CD4-positive, alpha-beta T cell treated with Interleukin-10 for 1 hour (primary cell): ENCODE measurements around the gene WBP2NL.

Source experiments
- DNase-seq: peaks from one replicate; pipeline ENCODE4 v3.0.0-alpha.2; 2020

The WBP2NL gene

DNA sequence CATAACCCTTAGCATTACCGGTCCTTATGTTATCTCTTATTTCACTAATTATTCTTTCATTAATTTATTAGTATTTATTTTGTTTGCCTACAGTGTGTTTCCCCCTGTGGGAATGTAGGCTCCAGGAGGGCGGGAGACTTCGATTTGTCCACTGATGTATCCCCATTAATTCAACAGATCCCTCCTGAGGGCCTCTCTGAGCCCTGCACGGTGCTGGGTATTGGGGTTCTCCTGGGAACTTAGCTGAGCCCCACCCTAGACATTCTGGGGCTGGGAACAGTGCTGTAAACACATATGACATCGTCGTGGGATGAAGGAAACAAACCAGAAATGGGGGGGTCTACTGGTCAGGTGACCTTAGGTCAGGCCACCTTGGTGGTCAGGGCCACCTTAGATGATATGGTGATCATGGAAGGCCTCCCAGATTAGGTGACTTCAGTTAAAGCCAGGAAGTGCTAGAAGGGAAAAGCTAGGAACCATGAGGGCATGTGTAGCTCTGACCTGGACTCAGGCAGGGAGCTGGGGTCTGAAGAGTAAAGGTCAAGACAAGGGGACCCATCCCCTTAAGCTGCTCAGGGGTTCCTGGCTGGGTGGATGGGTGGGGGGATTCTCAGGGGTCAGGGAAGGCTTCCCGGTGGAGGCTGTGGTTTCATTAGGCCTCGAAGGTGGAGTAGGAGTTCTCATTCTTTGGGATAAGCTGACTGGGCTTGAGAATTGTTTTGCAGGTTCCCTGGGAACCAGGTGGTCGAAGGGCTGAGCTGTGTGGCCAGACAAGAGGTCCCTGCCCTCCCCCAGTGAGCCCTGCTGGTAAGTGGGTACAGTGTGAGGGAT is 76.5 kb downstream of the WBP2NL start:
- DNase-seq: no peak

DNA sequence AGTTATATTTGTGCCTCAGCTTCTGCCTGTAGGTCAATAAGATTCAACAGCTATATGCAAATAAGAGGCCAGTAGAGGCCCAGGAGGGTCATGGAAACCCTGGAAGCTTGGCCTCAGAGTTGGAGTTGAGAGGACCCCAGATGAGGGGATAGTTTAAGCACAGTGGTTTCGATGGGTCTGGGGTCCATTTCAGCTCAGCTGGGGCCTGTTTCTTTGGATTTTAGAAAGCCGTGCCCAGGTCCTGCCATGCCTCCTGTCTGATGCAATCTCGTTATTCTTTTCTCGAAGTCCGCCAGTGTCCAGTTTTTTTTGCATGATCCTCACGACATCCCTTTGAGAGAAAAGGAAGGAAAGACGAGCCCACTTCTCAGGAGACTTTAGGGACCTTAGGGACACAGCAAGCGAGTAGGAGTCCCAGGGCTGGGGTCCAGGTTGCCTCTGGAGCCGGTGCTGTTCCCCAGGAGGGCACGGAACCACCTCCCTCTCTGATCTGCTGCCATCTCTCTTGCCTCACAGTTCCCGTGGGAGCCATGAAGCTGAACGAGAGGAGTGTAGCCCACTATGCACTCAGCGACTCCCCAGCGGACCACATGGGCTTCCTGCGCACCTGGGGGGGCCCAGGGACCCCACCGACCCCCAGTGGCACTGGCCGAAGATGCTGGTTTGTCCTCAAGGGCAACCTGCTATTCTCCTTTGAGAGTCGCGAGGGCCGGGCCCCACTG is 78.3 kb downstream of the WBP2NL start:
- DNase-seq: no peak

DNA sequence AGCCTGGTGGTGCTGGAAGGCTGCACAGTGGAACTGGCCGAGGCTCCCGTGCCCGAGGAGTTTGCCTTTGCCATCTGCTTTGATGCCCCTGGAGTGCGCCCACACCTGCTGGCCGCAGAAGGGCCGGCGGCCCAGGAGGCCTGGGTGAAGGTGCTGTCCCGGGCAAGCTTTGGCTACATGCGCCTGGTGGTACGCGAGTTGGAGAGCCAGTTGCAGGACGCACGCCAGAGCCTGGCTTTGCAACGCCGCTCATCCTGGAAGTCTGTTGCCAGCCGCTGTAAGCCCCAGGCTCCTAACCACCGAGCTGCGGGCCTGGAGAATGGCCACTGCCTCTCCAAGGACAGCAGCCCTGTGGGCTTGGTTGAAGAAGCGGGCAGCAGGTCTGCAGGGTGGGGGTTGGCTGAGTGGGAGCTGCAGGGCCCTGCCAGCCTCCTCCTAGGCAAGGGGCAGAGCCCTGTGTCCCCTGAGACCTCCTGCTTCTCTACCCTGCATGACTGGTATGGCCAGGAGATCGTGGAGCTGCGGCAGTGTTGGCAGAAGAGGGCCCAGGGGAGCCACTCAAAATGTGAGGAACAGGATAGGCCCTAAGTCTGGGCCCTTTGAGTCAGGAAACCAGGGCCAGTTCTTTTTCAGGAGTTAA is 79.0 kb downstream of the WBP2NL start:
- DNase-seq: no peak
